Measurements from ENCODE around the gene CLDND2. TPM values are rescaled to one million over a fixed set of nuclear protein-coding genes. Genes with fewer than 3 reads are reported as not detected.
A peak's percentile ranks its signal among the peaks of the same experiment; 100 is the strongest.

CLDND2 gene
- total and polyA plus RNA-seq, 2 of the 4 experiments (the other 2 are of a cell fraction), result not detected

GRCh38 chr19:51338563-51339312, 30.1 kb downstream of the CLDND2 start (continued):
- TF ChIP-seq SMC3 (IDR thresholded peaks at IDR 0.05; ENCODE audit: low read depth, low read length), result peak; percentile 75

DNA sequence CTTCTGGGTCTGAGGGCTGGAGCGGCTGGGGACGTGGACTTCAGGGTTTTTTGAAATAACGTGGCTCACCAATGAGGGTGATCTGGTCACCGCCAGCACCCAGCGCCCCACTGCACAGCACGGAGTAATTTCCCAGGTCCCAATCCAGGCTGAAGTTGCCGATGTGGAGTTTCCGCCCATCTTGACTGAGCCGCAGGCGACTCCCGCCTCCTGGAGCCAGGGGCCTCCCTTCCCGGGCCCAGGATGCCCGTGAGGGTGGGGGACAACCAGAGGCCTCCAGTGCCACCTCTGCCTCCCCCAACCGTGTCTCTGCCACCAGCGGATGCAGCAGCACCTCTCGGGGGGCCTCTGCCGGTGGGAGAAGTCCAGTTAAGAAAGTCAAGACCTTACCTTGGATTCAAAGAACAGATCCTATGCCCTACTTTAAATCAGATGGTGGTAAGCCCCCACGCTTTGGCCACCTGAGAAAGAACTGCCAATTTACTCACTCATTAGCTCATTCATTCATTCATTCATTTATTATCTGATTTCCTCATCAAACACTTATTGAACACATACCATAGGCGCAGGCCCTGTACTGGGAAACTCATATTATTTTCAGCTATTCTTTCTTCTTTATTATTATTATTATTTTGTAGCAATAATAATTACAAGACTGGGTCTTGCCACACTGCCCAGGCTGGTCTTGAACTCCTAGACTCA, 30.8 kb downstream of the CLDND2 start:
- H3K27me3 ChIP-seq (ENCODE audit: control insufficient read depth, insufficient read depth, low read length), result no peaks in the 10 kb centered on the region
- ChIA-PET POLR2A (ENCODE audit: unreplicated experiment) (no interaction called here), CTCF (interaction anchor here (0.6 to 0.7 kb wide), 2 partner anchors 134 to 440 kb away, joined by 3 read pairs; no protein-coding TSS in a partner anchor)
- H3K9me1 ChIP-seq (ENCODE audit: insufficient read depth, low read length), result 0 out of 2 replicates have a peak, but pooled peaks cover 4% of the 10 kb centered on the region
- no peak overlapping the region for H4K91ac ChIP-seq (ENCODE audit: insufficient read depth, low read depth, low read length)
- no peaks in the 10 kb centered on the region for H3K4me1 ChIP-seq (ENCODE audit: control insufficient read depth, insufficient read depth, low read length)
- ATAC-seq (ENCODE audit: low read depth) (no peak), DNase-seq (no peak)
- no peak overlapping the region for H3K18ac ChIP-seq (ENCODE audit: low read depth, low read length)
- H3K56ac ChIP-seq (ENCODE audit: extremely low read depth, insufficient read depth, low read length), result no peak overlapping the region
- H3K14ac ChIP-seq (replicated peaks; ENCODE audit: low read depth, low read length), result no peak overlapping the region
- no peak overlapping the region for H2BK15ac ChIP-seq (ENCODE audit: low read depth, low read length)
- H2AK9ac ChIP-seq (replicated peaks; ENCODE audit: low read depth, low read length, poor library complexity), result no peak overlapping the region
- H3K79me1 ChIP-seq (ENCODE audit: low read depth in 1 of 2, low read length in 2 of 2), result no peaks in the 10 kb centered on the region
- dilution Hi-C loops (cut with HindIII; ENCODE audit: low sequenced_read_pairs, unreplicated experiment) (no loop called here), intact Hi-C loops (cut with micrococcal nuclease) (loop anchor here (1.0 to 5.0 kb wide), 5 partner anchors 57 to 439 kb away; no protein-coding TSS in a partner anchor), in situ Hi-C loops (cut with MboI; ENCODE audit: low sequenced_read_pairs) (no loop called here)
- no peak overlapping the region for H3K9ac ChIP-seq (ENCODE audit: low read depth, low read length)
- WGBS, 2 experiments (ENCODE audit: extremely low coverage in 2 of 2, insufficient read length in 1 of 2), result 91% methylated on average over 7 of the region's 19 CpGs; no CpG with 5 or more reads in 1 of the 2 experiments
- H3K27ac ChIP-seq (ENCODE audit: insufficient read depth, low read length), result no peak overlapping the region
- no peak overlapping the region for H4K5ac ChIP-seq (ENCODE audit: low read depth, low read length)
- no peak overlapping the region for H3K23ac ChIP-seq (ENCODE audit: low read depth, low read length)
- H4K8ac ChIP-seq (ENCODE audit: low read depth in 2 of 2, low read length in 2 of 2), result no peak overlapping the region
- no peak overlapping the region for H3K4me3 ChIP-seq (ENCODE audit: insufficient read depth, low read depth, low read length)
- no peak for TF ChIP-seq USF2 (IDR thresholded peaks at IDR 0.05; ENCODE audit: low read depth, low read length)
- TF ChIP-seq SMC3 (IDR thresholded peaks at IDR 0.05; ENCODE audit: low read depth, low read length), result no peak
- TF ChIP-seq RAD21 (IDR thresholded peaks at IDR 0.05; ENCODE audit: low read length), result no peak
- H2BK20ac ChIP-seq (ENCODE audit: low read depth, low read length), result no peak overlapping the region
- H2BK5ac ChIP-seq (ENCODE audit: low read depth, low read length, poor library complexity, severe bottlenecking), result no peak overlapping the region
- H3K36me3 ChIP-seq (ENCODE audit: control insufficient read depth, insufficient read depth, low read length), result no peaks in the 10 kb centered on the region
- BruUV-seq (replicated peaks), result no TSS peak
- no peaks in the 10 kb centered on the region for H4K20me1 ChIP-seq (ENCODE audit: insufficient read depth, low read length)
- H3K4me2 ChIP-seq (ENCODE audit: low read depth, low read length), result no peak overlapping the region
- H2BK120ac ChIP-seq (ENCODE audit: low read depth, low read length), result no peak overlapping the region
- no peaks in the 10 kb centered on the region for H3K9me3 ChIP-seq (ENCODE audit: control insufficient read depth, insufficient read depth, low read length)
- H2AFZ ChIP-seq (replicated peaks; ENCODE audit: low read length, poor library complexity), result peak overlapping the region; percentile 98
- no peak overlapping the region for H2AK5ac ChIP-seq (ENCODE audit: low read depth, low read length)
- no peak overlapping the region for H3K4ac ChIP-seq (ENCODE audit: low read depth, low read length)
